Osteocyte (in vitro differentiated cells): ENCODE results near the gene DKC1. TPM values are rescaled to one million over a fixed set of nuclear protein-coding genes. Genes with fewer than 3 reads are reported as not detected.

Experiments used
- DNase-seq: peaks from one replicate; pipeline ENCODE4 v3.0.0; 2021; ENCODE audit warnings: mixed read lengths; ENCODE audit not compliant: unreplicated experiment; ENCODE audit errors: extremely low spot score
- H3K27ac Mint-ChIP-seq: one replicate; pipeline ENCODE4 v1.8.0; 2021; ENCODE audit warnings: mild to moderate bottlenecking, mixed read lengths; ENCODE audit not compliant: unreplicated experiment
- H3K27me3 Mint-ChIP-seq: one replicate; pipeline ENCODE4 v1.8.0; 2021; ENCODE audit warnings: mixed read lengths; ENCODE audit not compliant: unreplicated experiment
- H3K36me3 Mint-ChIP-seq: one replicate; pipeline ENCODE4 v1.8.0; 2021; ENCODE audit warnings: mixed read lengths; ENCODE audit not compliant: unreplicated experiment
- H3K4me1 Mint-ChIP-seq: one replicate; pipeline ENCODE4 v1.8.0; 2021; ENCODE audit warnings: mixed read lengths; ENCODE audit not compliant: unreplicated experiment
- H3K4me3 Mint-ChIP-seq: one replicate; pipeline ENCODE4 v1.8.0; 2021; ENCODE audit warnings: mild to moderate bottlenecking, moderate library complexity, mixed read lengths; ENCODE audit not compliant: unreplicated experiment
- H3K9me3 Mint-ChIP-seq: one replicate; pipeline ENCODE4 v1.8.0; 2021; ENCODE audit warnings: mixed read lengths; ENCODE audit not compliant: unreplicated experiment
- CTCF ChIP-seq: fragments of 200-600 bp; sonication (generic); IDR thresholded peaks from 2 replicates; pipeline ENCODE4 v1.5.0; 2021; ENCODE audit warnings: antibody characterized with exemption, mild to moderate bottlenecking, moderate library complexity
- total RNA-seq: library from RNA; stranded (reverse); gene quantifications from 2 replicates; pipeline ENCODE4 v1.2.1, GENCODE V29; 2021

DKC1 gene
- total RNA-seq, 1 donor from 2014 or later = 37.5 TPM

- peaks cover 55% of the 10 kb centered on the region for H3K4me1 Mint-ChIP-seq
- no peak for TF ChIP-seq CTCF
- H3K27me3 Mint-ChIP-seq = no peaks in the 10 kb centered on the region
- no peaks in the 10 kb centered on the region for H3K36me3 Mint-ChIP-seq
- H3K9me3 Mint-ChIP-seq = peaks cover 9% of the 10 kb centered on the region
- DNase-seq = no peak
- H3K27ac Mint-ChIP-seq = peak overlapping the region; percentile 56
- no peak overlapping the region for H3K4me3 Mint-ChIP-seq
These were observed 26.8 kb upstream of the DKC1 start for GRCh38 chrX:154735695-154736393.

GRCh38 chrX:154737136-154737535 lies 25.5 kb upstream of the DKC1 start:
- Mint-ChIP-seq H3K4me3 (no peak overlapping the region), H3K36me3 (no peaks in the 10 kb centered on the region), H3K27me3 (no peaks in the 10 kb centered on the region), H3K27ac (peak overlapping the region; percentile 32), H3K9me3 (peaks cover 9% of the 10 kb centered on the region), H3K4me1 (peaks cover 48% of the 10 kb centered on the region)
- no peak for DNase-seq
- no peak for TF ChIP-seq CTCF

- Mint-ChIP-seq H3K27me3 (no peaks in the 10 kb centered on the region), H3K36me3 (no peaks in the 10 kb centered on the region), H3K4me1 (peaks cover 37% of the 10 kb centered on the region), H3K9me3 (peaks cover 9% of the 10 kb centered on the region), H3K27ac (no peak overlapping the region), H3K4me3 (no peak overlapping the region)
- no peak for DNase-seq
- no peak for TF ChIP-seq CTCF
These were observed 24.5 kb upstream of the DKC1 start for GRCh38 chrX:154738011-154738738.

- no peaks in the 10 kb centered on the region for H3K27me3 Mint-ChIP-seq
- H3K4me3 Mint-ChIP-seq = no peak overlapping the region
- H3K9me3 Mint-ChIP-seq = peaks cover 8% of the 10 kb centered on the region
- H3K27ac Mint-ChIP-seq = no peak overlapping the region
- H3K36me3 Mint-ChIP-seq = no peaks in the 10 kb centered on the region
- no peak for DNase-seq
- H3K4me1 Mint-ChIP-seq = peaks cover 25% of the 10 kb centered on the region
- TF ChIP-seq CTCF = no peak
These were observed 22.7 kb upstream of the DKC1 start for GRCh38 chrX:154739952-154740465.

- Mint-ChIP-seq H3K9me3 (peaks cover 8% of the 10 kb centered on the region), H3K27me3 (no peaks in the 10 kb centered on the region), H3K27ac (no peak overlapping the region), H3K36me3 (no peaks in the 10 kb centered on the region), H3K4me3 (no peak overlapping the region), H3K4me1 (peaks cover 8% of the 10 kb centered on the region)
- DNase-seq = no peak
- no peak for TF ChIP-seq CTCF
These were observed 20.1 kb upstream of the DKC1 start for GRCh38 chrX:154742613-154743012.
